Osteoblast (primary cell): ENCODE results near the gene CCR3. TPM values are rescaled to one million over a fixed set of nuclear protein-coding genes. Genes with fewer than 3 reads are reported as not detected.

Experiments used
- DNase-seq: peaks from one replicate; pipeline ENCODE4 v3.0.0; 2011; ENCODE audit warnings: low spot score, mixed read lengths; ENCODE audit not compliant: insufficient read length; ENCODE audit errors: missing footprints
- H2AFZ ChIP-seq: 2 replicates; pipeline ENCODE4 v1.6.0; 2011; ENCODE audit warnings: mild to moderate bottlenecking, low read length
- H3K27ac ChIP-seq: 2 replicates; pipeline ENCODE4 v1.5.1; 2011; ENCODE audit warnings: mild to moderate bottlenecking, low read depth, low read length, moderate library complexity
- H3K27me3 ChIP-seq: 2 replicates; pipeline ENCODE4 v1.6.0; 2012; ENCODE audit warnings: mild to moderate bottlenecking, control low read depth, inconsistent platforms, low read length, moderate library complexity; ENCODE audit not compliant: insufficient read depth
- H3K36me3 ChIP-seq: 2 replicates; pipeline ENCODE4 v1.5.1; 2011; ENCODE audit warnings: mild to moderate bottlenecking, low read length, control low read depth, moderate library complexity; ENCODE audit not compliant: insufficient read depth
- H3K4me1 ChIP-seq: 2 replicates; pipeline ENCODE4 v1.5.1; 2011; ENCODE audit warnings: mild to moderate bottlenecking, low read length, control low read depth, moderate library complexity; ENCODE audit not compliant: insufficient read depth
- H3K4me2 ChIP-seq: 2 replicates; pipeline ENCODE4 v1.6.0; 2011; ENCODE audit warnings: mild to moderate bottlenecking, low read length; ENCODE audit not compliant: insufficient read depth
- H3K4me3 ChIP-seq: fragments of 200-600 bp; sonication (generic); 3 replicates; pipeline ENCODE4 v1.5.1; 2012; ENCODE audit warnings: mild to moderate bottlenecking, low read length, inconsistent platforms; ENCODE audit not compliant: insufficient read depth
- H3K79me2 ChIP-seq: 2 replicates; pipeline ENCODE4 v1.6.0; 2012; ENCODE audit warnings: mild to moderate bottlenecking, low read length, control low read depth, inconsistent platforms; ENCODE audit not compliant: insufficient read depth
- H3K9me3 ChIP-seq: 2 replicates; pipeline ENCODE4 v1.5.1; 2011; ENCODE audit warnings: low read depth, low read length, control low read depth
- H4K20me1 ChIP-seq: 2 replicates; pipeline ENCODE4 v1.6.0; 2012; ENCODE audit warnings: mild to moderate bottlenecking, low read length, control low read depth; ENCODE audit not compliant: insufficient read depth
- CTCF ChIP-seq: IDR thresholded peaks from 2 replicates; pipeline ENCODE4 v1.5.1; 2011; ENCODE audit warnings: mild to moderate bottlenecking, low read depth, low read length, moderate library complexity; ENCODE audit errors: extremely low read depth
- total RNA-seq: library from RNA; depleted of rRNA; stranded (reverse); fragments of >200 nt; gene quantifications from 2 replicates; pipeline ENCODE4 v1.2.3, GENCODE V29; 2012

The CCR3 gene
- total RNA-seq, 1 donor, result not detected

- TF ChIP-seq CTCF, result no peak
- H3K4me1 ChIP-seq, result no peaks in the 10 kb centered on the region
Measured at GRCh38 chr3:46282696-46283095, 40.4 kb downstream of the CCR3 start.

GRCh38 chr3:46283881-46284450 is 41.7 kb downstream of the CCR3 start:
- Histone ChIP-seq H4K20me1 (no peaks in the 10 kb centered on the region), H3K9me3 (no peaks in the 10 kb centered on the region), H3K79me2 (no peaks in the 10 kb centered on the region), H3K27me3 (no peaks in the 10 kb centered on the region), H3K4me2 (no peak overlapping the region), H3K4me3 (no peak overlapping the region), H3K27ac (no peak overlapping the region), H3K4me1 (no peaks in the 10 kb centered on the region), H3K36me3 (no peaks in the 10 kb centered on the region), H2AFZ (no peak overlapping the region)
- no peak for DNase-seq
- TF ChIP-seq CTCF, result no peak

More at GRCh38 chr3:46282696-46283095, 40.4 kb downstream of the CCR3 start:
- Histone ChIP-seq H3K79me2 (no peaks in the 10 kb centered on the region), H3K27me3 (no peaks in the 10 kb centered on the region), H3K9me3 (no peaks in the 10 kb centered on the region), H3K4me2 (no peak overlapping the region), H3K27ac (no peak overlapping the region), H4K20me1 (no peaks in the 10 kb centered on the region), H2AFZ (no peak overlapping the region), H3K4me3 (no peak overlapping the region), H3K36me3 (no peaks in the 10 kb centered on the region)
- DNase-seq, result no peak

GRCh38 chr3:46284981-46285683 is 42.9 kb downstream of the CCR3 start:
- Histone ChIP-seq H3K4me3 (no peak overlapping the region), H4K20me1 (no peaks in the 10 kb centered on the region), H3K4me1 (no peaks in the 10 kb centered on the region), H3K36me3 (no peaks in the 10 kb centered on the region), H2AFZ (no peak overlapping the region), H3K79me2 (no peaks in the 10 kb centered on the region), H3K27me3 (no peaks in the 10 kb centered on the region), H3K27ac (no peak overlapping the region), H3K4me2 (no peak overlapping the region), H3K9me3 (no peaks in the 10 kb centered on the region)
- no peak for DNase-seq
- TF ChIP-seq CTCF, result no peak

- Histone ChIP-seq H3K36me3 (no peaks in the 10 kb centered on the region), H3K27me3 (no peaks in the 10 kb centered on the region), H2AFZ (no peak overlapping the region), H3K4me3 (no peak overlapping the region), H3K79me2 (no peaks in the 10 kb centered on the region), H3K4me2 (no peak overlapping the region), H3K9me3 (no peaks in the 10 kb centered on the region), H3K27ac (no peak overlapping the region), H3K4me1 (no peaks in the 10 kb centered on the region), H4K20me1 (no peaks in the 10 kb centered on the region)
- no peak for TF ChIP-seq CTCF
- no peak for DNase-seq
Measured at GRCh38 chr3:46285931-46286619, 43.8 kb downstream of the CCR3 start.
